ENCODE measurements around the gene STN1. TPM values are rescaled to one million over a fixed set of nuclear protein-coding genes. Genes with fewer than 3 reads are reported as not detected.

Gene STN1
- total and polyA plus RNA-seq, 2 of the 8 experiments (the other 6 are each of a cell fraction or from before 2014, with no cell fraction given): 10.1 to 12.4 TPM

DNA sequence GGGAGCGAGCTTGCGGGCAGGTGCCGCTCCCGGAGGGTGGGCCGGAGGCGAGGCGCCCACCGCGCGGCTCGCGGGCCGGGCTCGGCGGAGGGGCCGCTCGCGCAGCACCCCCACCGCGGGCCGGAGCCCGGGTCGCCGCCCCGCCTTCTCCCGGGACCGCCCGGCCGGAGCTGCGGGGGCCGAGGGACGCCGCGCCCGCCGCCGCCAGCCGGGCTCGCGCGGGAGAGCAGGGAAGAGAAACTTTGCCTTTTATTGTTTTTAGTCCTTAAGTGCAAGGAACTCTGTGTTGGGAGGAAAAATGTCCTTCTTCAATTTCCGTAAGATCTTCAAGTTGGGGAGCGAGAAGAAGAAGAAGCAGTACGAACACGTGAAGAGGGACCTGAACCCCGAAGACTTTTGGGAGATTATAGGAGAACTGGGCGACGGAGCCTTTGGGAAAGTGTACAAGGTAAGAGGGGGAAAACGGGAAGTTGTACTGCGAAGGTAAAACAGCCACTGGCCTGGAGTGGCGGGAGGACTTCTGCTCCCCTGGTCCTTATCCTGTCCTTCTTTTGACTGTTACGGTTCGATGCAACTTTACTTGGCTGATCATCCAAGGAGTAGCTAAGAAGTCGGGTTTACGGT is 49.6 kb upstream of the STN1 start (continued):
- TF ChIP-seq, protein P1, sequence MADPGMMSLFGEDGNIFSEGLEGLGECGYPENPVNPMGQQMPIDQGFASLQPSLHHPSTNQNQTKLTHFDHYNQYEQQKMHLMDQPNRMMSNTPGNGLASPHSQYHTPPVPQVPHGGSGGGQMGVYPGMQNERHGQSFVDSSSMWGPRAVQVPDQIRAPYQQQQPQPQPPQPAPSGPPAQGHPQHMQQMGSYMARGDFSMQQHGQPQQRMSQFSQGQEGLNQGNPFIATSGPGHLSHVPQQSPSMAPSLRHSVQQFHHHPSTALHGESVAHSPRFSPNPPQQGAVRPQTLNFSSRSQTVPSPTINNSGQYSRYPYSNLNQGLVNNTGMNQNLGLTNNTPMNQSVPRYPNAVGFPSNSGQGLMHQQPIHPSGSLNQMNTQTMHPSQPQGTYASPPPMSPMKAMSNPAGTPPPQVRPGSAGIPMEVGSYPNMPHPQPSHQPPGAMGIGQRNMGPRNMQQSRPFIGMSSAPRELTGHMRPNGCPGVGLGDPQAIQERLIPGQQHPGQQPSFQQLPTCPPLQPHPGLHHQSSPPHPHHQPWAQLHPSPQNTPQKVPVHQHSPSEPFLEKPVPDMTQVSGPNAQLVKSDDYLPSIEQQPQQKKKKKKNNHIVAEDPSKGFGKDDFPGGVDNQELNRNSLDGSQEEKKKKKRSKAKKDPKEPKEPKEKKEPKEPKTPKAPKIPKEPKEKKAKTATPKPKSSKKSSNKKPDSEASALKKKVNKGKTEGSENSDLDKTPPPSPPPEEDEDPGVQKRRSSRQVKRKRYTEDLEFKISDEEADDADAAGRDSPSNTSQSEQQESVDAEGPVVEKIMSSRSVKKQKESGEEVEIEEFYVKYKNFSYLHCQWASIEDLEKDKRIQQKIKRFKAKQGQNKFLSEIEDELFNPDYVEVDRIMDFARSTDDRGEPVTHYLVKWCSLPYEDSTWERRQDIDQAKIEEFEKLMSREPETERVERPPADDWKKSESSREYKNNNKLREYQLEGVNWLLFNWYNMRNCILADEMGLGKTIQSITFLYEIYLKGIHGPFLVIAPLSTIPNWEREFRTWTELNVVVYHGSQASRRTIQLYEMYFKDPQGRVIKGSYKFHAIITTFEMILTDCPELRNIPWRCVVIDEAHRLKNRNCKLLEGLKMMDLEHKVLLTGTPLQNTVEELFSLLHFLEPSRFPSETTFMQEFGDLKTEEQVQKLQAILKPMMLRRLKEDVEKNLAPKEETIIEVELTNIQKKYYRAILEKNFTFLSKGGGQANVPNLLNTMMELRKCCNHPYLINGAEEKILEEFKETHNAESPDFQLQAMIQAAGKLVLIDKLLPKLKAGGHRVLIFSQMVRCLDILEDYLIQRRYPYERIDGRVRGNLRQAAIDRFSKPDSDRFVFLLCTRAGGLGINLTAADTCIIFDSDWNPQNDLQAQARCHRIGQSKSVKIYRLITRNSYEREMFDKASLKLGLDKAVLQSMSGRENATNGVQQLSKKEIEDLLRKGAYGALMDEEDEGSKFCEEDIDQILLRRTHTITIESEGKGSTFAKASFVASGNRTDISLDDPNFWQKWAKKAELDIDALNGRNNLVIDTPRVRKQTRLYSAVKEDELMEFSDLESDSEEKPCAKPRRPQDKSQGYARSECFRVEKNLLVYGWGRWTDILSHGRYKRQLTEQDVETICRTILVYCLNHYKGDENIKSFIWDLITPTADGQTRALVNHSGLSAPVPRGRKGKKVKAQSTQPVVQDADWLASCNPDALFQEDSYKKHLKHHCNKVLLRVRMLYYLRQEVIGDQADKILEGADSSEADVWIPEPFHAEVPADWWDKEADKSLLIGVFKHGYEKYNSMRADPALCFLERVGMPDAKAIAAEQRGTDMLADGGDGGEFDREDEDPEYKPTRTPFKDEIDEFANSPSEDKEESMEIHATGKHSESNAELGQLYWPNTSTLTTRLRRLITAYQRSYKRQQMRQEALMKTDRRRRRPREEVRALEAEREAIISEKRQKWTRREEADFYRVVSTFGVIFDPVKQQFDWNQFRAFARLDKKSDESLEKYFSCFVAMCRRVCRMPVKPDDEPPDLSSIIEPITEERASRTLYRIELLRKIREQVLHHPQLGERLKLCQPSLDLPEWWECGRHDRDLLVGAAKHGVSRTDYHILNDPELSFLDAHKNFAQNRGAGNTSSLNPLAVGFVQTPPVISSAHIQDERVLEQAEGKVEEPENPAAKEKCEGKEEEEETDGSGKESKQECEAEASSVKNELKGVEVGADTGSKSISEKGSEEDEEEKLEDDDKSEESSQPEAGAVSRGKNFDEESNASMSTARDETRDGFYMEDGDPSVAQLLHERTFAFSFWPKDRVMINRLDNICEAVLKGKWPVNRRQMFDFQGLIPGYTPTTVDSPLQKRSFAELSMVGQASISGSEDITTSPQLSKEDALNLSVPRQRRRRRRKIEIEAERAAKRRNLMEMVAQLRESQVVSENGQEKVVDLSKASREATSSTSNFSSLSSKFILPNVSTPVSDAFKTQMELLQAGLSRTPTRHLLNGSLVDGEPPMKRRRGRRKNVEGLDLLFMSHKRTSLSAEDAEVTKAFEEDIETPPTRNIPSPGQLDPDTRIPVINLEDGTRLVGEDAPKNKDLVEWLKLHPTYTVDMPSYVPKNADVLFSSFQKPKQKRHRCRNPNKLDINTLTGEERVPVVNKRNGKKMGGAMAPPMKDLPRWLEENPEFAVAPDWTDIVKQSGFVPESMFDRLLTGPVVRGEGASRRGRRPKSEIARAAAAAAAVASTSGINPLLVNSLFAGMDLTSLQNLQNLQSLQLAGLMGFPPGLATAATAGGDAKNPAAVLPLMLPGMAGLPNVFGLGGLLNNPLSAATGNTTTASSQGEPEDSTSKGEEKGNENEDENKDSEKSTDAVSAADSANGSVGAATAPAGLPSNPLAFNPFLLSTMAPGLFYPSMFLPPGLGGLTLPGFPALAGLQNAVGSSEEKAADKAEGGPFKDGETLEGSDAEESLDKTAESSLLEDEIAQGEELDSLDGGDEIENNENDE (IDR thresholded peaks at IDR 0.05; ENCODE audit: insufficient replicate concordance, low read length): no peak
- TF ChIP-seq, protein P2, sequence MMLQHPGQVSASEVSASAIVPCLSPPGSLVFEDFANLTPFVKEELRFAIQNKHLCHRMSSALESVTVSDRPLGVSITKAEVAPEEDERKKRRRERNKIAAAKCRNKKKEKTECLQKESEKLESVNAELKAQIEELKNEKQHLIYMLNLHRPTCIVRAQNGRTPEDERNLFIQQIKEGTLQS (IDR thresholded peaks at IDR 0.05; ENCODE audit: insufficient read depth, low read depth, low read length): no peak
- TF ChIP-seq KDM1A (IDR thresholded peaks at IDR 0.05; ENCODE audit: borderline replicate concordance, low read length) (no peak), CHD2 (IDR thresholded peaks at IDR 0.05; ENCODE audit: low read length) (no peak), POLR2A (IDR thresholded peaks at IDR 0.05; ENCODE audit: control extremely low read depth in 1 of 2, low read depth in 2 of 2, low read length in 2 of 2) (no peak), GTF2F1 (IDR thresholded peaks at IDR 0.05; ENCODE audit: borderline replicate concordance, low read depth, low read length) (no peak), SIRT6 (IDR thresholded peaks at IDR 0.05; ENCODE audit: low read length) (no peak), RXRA (IDR thresholded peaks at IDR 0.05; ENCODE audit: insufficient read depth, low read depth, low read length) (no peak), CBX5 (IDR thresholded peaks at IDR 0.05; ENCODE audit: low read depth, low read length) (no peak)
- TF ChIP-seq, protein P3, sequence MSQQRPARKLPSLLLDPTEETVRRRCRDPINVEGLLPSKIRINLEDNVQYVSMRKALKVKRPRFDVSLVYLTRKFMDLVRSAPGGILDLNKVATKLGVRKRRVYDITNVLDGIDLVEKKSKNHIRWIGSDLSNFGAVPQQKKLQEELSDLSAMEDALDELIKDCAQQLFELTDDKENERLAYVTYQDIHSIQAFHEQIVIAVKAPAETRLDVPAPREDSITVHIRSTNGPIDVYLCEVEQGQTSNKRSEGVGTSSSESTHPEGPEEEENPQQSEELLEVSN (IDR thresholded peaks at IDR 0.05): no peak; the same call in 1 of the 2 replicates

All from H1 (cell line).